SK-N-SH (cell line): ENCODE measurements around the gene AGO3. TPM values are rescaled to one million over a fixed set of nuclear protein-coding genes. Genes with fewer than 3 reads are reported as not detected.

ENCODE experiments used
- CTCF ChIA-PET: fragments of 300-600, 350-600 bp; formaldehyde crosslinking; extraction: SDS; loops from one replicate; lab custom pipeline; 2021; lab: Yijun Ruan, JAX
- POLR2A ChIA-PET: fragments of 350-600 bp; sonication (Branson Sonifier 250); formaldehyde crosslinking; extraction: SDS; loops from one replicate; lab custom pipeline; 2020; ENCODE audit warnings: antibody characterized with exemption, inconsistent platforms; lab: Yijun Ruan, JAX
- DNase-seq: peaks from one replicate; pipeline ENCODE4 v3.0.0; 2012
- H2AFZ ChIP-seq: fragments of 200-600 bp; sonication (generic); 2 replicates; pipeline ENCODE4 v1.8.1; 2016; ENCODE audit warnings: antibody characterized with exemption, mild to moderate bottlenecking, low read depth
- H3F3A ChIP-seq: fragments of 200-600 bp; sonication (generic); replicated peaks from 2 replicates; pipeline ENCODE3; 2016; ENCODE audit warnings: antibody characterized with exemption, mild to moderate bottlenecking; ENCODE audit not compliant: insufficient read depth
- H3K27ac ChIP-seq, 2 experiments: fragments of 200-500 bp in 1 of 2; fragments of 200-600 bp in 1 of 2; sonication (Bioruptor generic) in 1 of 2; sonication (generic), shearing (Covaris generic) in 1 of 2; 2 replicates each; pipeline versions ENCODE4 v1.5.1 to v1.6.1; 2014 to 2016; ENCODE audit warnings: low read depth in 2 of 2, inconsistent platforms in 1 of 2, low read length in 1 of 2, mild to moderate bottlenecking in 1 of 2, mixed read lengths in 1 of 2
- H3K27me3 ChIP-seq: fragments of 200-600 bp; sonication (generic), shearing (Covaris generic); 2 replicates; pipeline ENCODE4 v1.6.1; 2016; ENCODE audit warnings: mixed run types; ENCODE audit not compliant: insufficient read depth
- H3K36me3 ChIP-seq, 2 experiments: fragments of 200-500 bp in 1 of 2; fragments of 200-600 bp in 1 of 2; sonication (Bioruptor generic) in 1 of 2; sonication (generic) in 1 of 2; replicated peaks in 1 of 2; 2 replicates each; pipeline versions ENCODE3 to v1.5.1; 2014 to 2016; ENCODE audit warnings: low read length in 1 of 2, mild to moderate bottlenecking in 1 of 2; ENCODE audit not compliant: insufficient read depth in 2 of 2, control insufficient read depth in 1 of 2
- H3K4me1 ChIP-seq, 2 experiments: fragments of 200-500 bp in 1 of 2; fragments of 200-600 bp in 1 of 2; sonication (Bioruptor generic) in 1 of 2; sonication (generic), shearing (Covaris generic) in 1 of 2; 2 replicates each; pipeline versions ENCODE4 v1.5.1 to v1.6.1; 2014 to 2016; ENCODE audit warnings: low read depth in 1 of 2, low read length in 1 of 2, mixed run types in 1 of 2; ENCODE audit not compliant: insufficient read depth in 2 of 2, control insufficient read depth in 1 of 2
- H3K4me2 ChIP-seq: fragments of 200-600 bp; sonication (generic), shearing (Covaris generic); 2 replicates; pipeline ENCODE4 v1.6.1; 2017; ENCODE audit warnings: mixed run types
- H3K4me3 ChIP-seq, 2 experiments: fragments of 200-500 bp in 1 of 2; fragments of 200-600 bp in 1 of 2; sonication (Bioruptor generic) in 1 of 2; sonication (generic), shearing (Covaris generic) in 1 of 2; 2 replicates each; pipeline versions ENCODE4 v1.5.1 to v1.8.1; 2014 to 2016; ENCODE audit warnings: low read depth in 2 of 2, inconsistent platforms in 1 of 2, low read length in 1 of 2, mild to moderate bottlenecking in 1 of 2, mixed read lengths in 1 of 2, moderate library complexity in 1 of 2
- H3K79me2 ChIP-seq: fragments of 200-600 bp; sonication (generic); 2 replicates; pipeline ENCODE4 v1.8.1; 2017; ENCODE audit warnings: mild to moderate bottlenecking; ENCODE audit not compliant: insufficient read depth
- H3K9ac ChIP-seq: fragments of 200-600 bp; sonication (generic); 2 replicates; pipeline ENCODE4 v1.6.1; 2017; ENCODE audit warnings: mixed run types
- H3K9me2 ChIP-seq: fragments of 200-600 bp; sonication (generic); 2 replicates; pipeline ENCODE4 v1.6.1; 2017; ENCODE audit warnings: mixed run types
- H3K9me3 ChIP-seq: fragments of 200-600 bp; sonication (generic); 2 replicates; pipeline ENCODE4 v1.6.1; 2017; ENCODE audit warnings: mixed run types, mild to moderate bottlenecking, moderate library complexity
- H4K20me1 ChIP-seq: fragments of 200-600 bp; sonication (generic); 2 replicates; pipeline ENCODE4 v1.6.1; 2017; ENCODE audit warnings: mild to moderate bottlenecking, mixed run types; ENCODE audit not compliant: insufficient read depth
- FOSL2 ChIP-seq: IDR thresholded peaks from 2 replicates; pipeline ENCODE4 v1.4.0; 2012; ENCODE audit warnings: low read depth, mild to moderate bottlenecking, moderate library complexity, borderline replicate concordance
- JUND ChIP-seq: IDR thresholded peaks from 2 replicates; pipeline ENCODE4 v1.4.0; 2012
- REST ChIP-seq: IDR thresholded peaks from 2 replicates; pipeline ENCODE4 v1.6.1; 2012; ENCODE audit warnings: mild to moderate bottlenecking, low read depth, low read length, moderate library complexity
- WGBS: methylation state at CpG from one replicate; pipeline ENCODE4 v1.1.6; 2017; ENCODE audit warnings: low lambda C conversion rate; 5-methylcytosine and 5-hydroxymethylcytosine counted together
- polyA plus RNA-seq, 3 experiments: library from polyadenylated mRNA; depleted of rRNA; stranded (reverse); fragments of >200 nt; gene quantifications; 2 replicates each; pipeline ENCODE4 v1.2.3, GENCODE V29; 2012
- TF ChIP-seq, protein P1 (sequence below): IDR thresholded peaks from 2 replicates; pipeline ENCODE4; 2012
- TF ChIP-seq, protein P2 (sequence below): fragments of 150-350 bp; IDR thresholded peaks from 2 replicates; pipeline ENCODE4 v1.6.1; 2016; ENCODE audit warnings: mild to moderate bottlenecking, low read depth, low read length

AGO3 gene
- polyA plus RNA-seq, 1 of the 3 experiments (the other 2 are of a cell fraction) = 6.7 TPM

DNA sequence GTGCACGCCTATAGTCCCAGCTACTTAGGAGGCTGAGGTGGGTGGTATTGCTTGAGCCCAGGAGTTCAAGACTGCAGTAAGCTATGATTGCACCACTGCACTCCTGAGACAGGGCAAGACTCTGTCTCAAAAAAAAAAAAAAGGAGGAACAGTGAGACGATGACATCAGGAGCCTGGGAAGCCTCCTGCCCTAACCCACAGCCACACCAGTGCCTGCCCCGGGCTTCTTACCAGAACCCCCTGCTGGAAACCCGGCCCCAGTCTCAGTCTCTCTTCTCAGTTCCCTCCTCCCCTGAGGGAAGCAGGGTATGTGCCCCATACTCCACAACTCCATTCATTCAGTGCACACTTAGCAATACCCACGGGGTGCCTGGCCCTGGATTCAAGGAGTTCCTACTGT is 185.0 kb downstream of the AGO3 start:
- CTCF ChIA-PET = interaction anchor here (1.1 to 32.6 kb wide), 7 partner anchors 15 to 72 kb away, joined by 3 to 700 read pairs (median 4); partner anchors contain the start of gene TRAPPC3
- Histone ChIP-seq H3F3A (peaks cover 9% of the 10 kb centered on the region), H3K4me2 (peak overlapping the region; percentile 69; the same call in 1 of the 2 replicates), H3K27ac (peak overlapping the region; percentile 54 to 59), H2AFZ (peak overlapping the region; percentile 71; the same call in 1 of the 2 replicates), H3K79me2 (no peaks in the 10 kb centered on the region), H3K9ac (peak overlapping the region; percentile 67; the same call in 1 of the 2 replicates), H3K4me3 (no peak overlapping the region), H3K4me1 (peaks cover 10 to 28% of the 10 kb centered on the region in 2 experiments; a peak in 2 of 4 replicates), H3K9me2 (no peaks in the 10 kb centered on the region), H3K9me3 (no peaks in the 10 kb centered on the region), H3K27me3 (no peaks in the 10 kb centered on the region), H3K36me3 (no peaks in the 10 kb centered on the region), H4K20me1 (no peaks in the 10 kb centered on the region)
- 85% methylated on average over 5 of the region's 5 CpGs for WGBS
- DNase-seq = peak; percentile 31
- POLR2A ChIA-PET = interaction anchor here (0.5 to 2.4 kb wide), 3 partner anchors 18 to 150 kb away, joined by 4 to 7 read pairs (median 4); no protein-coding TSS in a partner anchor
- TF ChIP-seq REST (no peak), FOSL2 (no peak), JUND (no peak)

DNA sequence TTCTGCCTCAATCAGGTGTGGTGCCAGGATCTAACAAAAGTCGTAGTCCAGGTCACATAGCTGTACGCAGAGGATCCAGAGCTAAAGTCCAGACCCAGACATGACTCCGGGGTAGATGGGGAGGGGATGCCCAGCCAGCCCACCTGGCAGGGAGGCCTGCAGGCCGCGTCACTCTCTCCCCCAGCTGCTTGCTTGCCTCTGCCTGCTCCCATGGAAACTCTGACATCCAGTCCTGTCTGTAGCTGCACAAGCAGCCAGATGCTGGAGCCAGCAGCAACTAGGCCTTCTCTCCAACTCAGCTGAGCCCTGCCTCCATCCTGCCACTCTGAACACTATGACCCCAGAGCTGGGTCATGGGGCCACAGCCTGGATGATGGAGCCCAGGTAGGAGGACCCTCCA is 186.0 kb downstream of the AGO3 start:
- Histone ChIP-seq H3K79me2 (no peaks in the 10 kb centered on the region), H3K27me3 (no peaks in the 10 kb centered on the region), H3K9me2 (no peaks in the 10 kb centered on the region), H3K4me2 (no peak overlapping the region), H3K27ac (peak overlapping the region in 1 of 2 experiments; percentile 58; a peak in 1 of 4 replicates), H2AFZ (no peak overlapping the region), H3F3A (peaks cover 9% of the 10 kb centered on the region), H3K9me3 (no peaks in the 10 kb centered on the region), H3K9ac (no peak overlapping the region), H3K4me3 (no peak overlapping the region), H3K36me3 (no peaks in the 10 kb centered on the region), H4K20me1 (no peaks in the 10 kb centered on the region), H3K4me1 (peaks cover 10 to 28% of the 10 kb centered on the region in 2 experiments; a peak in 2 of 4 replicates)
- ChIA-PET CTCF (interaction anchor here (1.2 to 32.6 kb wide), 6 partner anchors 13 to 72 kb away, joined by 4 to 700 read pairs (median 5); partner anchors contain the start of gene TRAPPC3), POLR2A (interaction anchor here (0.8 to 2.4 kb wide), 2 partner anchors 17 to 23 kb away, joined by 3 to 7 read pairs; no protein-coding TSS in a partner anchor)
- peak; percentile 56 for DNase-seq
- whole genome bisulfite sequencing = 90% methylated on average over 2 of the region's 5 CpGs
- TF ChIP-seq, protein P1, sequence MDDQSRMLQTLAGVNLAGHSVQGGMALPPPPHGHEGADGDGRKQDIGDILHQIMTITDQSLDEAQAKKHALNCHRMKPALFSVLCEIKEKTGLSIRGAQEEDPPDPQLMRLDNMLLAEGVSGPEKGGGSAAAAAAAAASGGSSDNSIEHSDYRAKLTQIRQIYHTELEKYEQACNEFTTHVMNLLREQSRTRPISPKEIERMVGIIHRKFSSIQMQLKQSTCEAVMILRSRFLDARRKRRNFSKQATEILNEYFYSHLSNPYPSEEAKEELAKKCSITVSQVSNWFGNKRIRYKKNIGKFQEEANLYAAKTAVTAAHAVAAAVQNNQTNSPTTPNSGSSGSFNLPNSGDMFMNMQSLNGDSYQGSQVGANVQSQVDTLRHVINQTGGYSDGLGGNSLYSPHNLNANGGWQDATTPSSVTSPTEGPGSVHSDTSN = no peak
- TF ChIP-seq, protein P2, sequence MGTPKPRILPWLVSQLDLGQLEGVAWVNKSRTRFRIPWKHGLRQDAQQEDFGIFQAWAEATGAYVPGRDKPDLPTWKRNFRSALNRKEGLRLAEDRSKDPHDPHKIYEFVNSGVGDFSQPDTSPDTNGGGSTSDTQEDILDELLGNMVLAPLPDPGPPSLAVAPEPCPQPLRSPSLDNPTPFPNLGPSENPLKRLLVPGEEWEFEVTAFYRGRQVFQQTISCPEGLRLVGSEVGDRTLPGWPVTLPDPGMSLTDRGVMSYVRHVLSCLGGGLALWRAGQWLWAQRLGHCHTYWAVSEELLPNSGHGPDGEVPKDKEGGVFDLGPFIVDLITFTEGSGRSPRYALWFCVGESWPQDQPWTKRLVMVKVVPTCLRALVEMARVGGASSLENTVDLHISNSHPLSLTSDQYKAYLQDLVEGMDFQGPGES = no peak
